ENCODE results near the gene P4HB.
A peak's percentile ranks its signal among the peaks of the same experiment; 100 is the strongest.

P4HB gene

GRCh38 chr17:81865733-81866439 lies 5.6 kb upstream of the P4HB start:
- Mint-ChIP-seq H3K4me1 (peaks cover 43% of the 10 kb centered on the region), H3K27me3 (no peaks in the 10 kb centered on the region), H3K9me3 (no peaks in the 10 kb centered on the region), H3K36me3 (peaks cover 14% of the 10 kb centered on the region), H3K27ac (peak overlapping the region; percentile 65), H3K4me3 (no peak overlapping the region)

- Mint-ChIP-seq H3K4me3 (no peak overlapping the region), H3K36me3 (peaks cover 14% of the 10 kb centered on the region), H3K4me1 (peaks cover 43% of the 10 kb centered on the region), H3K27ac (peak overlapping the region; percentile 65), H3K27me3 (no peaks in the 10 kb centered on the region), H3K9me3 (no peaks in the 10 kb centered on the region)
These were observed 5.0 kb upstream of the P4HB start for GRCh38 chr17:81865358-81865732.

GRCh38 chr17:81863833-81864768 lies 3.8 kb upstream of the P4HB start:
- no peaks in the 10 kb centered on the region for H3K9me3 Mint-ChIP-seq
- peak overlapping the region; percentile 62 for H3K27ac Mint-ChIP-seq
- H3K36me3 Mint-ChIP-seq: peaks cover 14% of the 10 kb centered on the region
- no peak overlapping the region for H3K4me3 Mint-ChIP-seq
- peaks cover 41% of the 10 kb centered on the region for H3K4me1 Mint-ChIP-seq
- no peaks in the 10 kb centered on the region for H3K27me3 Mint-ChIP-seq

GRCh38 chr17:81863123-81863675 lies 2.9 kb upstream of the P4HB start:
- no peaks in the 10 kb centered on the region for H3K27me3 Mint-ChIP-seq
- peaks cover 45% of the 10 kb centered on the region for H3K4me1 Mint-ChIP-seq
- peak overlapping the region; percentile 80 for H3K4me3 Mint-ChIP-seq
- H3K36me3 Mint-ChIP-seq: peaks cover 13% of the 10 kb centered on the region
- no peaks in the 10 kb centered on the region for H3K9me3 Mint-ChIP-seq
- H3K27ac Mint-ChIP-seq: peak overlapping the region; percentile 96

DNA sequence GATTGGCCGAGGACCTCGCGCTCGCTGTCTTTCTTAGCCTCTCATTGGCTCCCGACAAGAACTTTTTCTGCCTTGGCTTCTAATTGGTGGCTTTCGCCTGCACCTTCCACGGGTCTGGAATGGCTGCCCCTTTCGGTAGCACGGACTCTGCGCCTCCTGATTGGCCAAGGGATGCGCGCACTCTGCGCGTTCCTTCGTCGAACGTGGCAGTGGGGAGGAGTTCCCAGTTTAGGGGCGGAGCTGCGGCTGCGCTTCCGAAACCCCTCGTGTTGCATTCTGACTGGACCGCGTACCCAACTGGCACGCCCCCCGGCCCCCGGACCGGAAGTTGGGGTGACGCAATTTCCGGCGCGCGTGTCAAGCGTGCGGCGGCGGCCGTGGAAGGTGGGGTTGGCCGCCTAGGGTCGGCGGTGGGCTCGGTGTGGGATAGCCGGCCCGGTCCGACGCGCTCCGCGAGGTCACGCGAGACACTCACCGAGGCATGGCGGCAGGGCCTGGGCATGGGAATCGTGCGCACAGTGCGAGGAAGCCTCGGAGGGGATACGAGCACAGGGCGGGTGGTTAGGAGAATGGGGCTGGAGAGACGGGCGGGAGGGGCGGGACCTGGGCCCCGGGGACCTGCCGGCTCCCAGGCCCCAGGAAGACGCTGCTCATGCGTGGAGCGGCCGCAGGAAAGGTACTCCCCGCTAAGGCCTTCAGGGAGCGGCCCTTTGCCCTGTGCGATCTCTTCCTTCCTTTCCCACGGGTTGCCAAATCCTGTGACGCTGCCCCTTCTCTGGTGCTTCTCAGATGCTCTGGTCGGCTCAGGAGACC lies 627 bp upstream of the P4HB start:
- H3K36me3 Mint-ChIP-seq: peaks cover 12% of the 10 kb centered on the region
- peak overlapping the region; percentile 89 for H3K27ac Mint-ChIP-seq
- H3K9me3 Mint-ChIP-seq: no peaks in the 10 kb centered on the region
- H3K27me3 Mint-ChIP-seq: no peaks in the 10 kb centered on the region
- H3K4me1 Mint-ChIP-seq: peaks cover 45% of the 10 kb centered on the region
- peak overlapping the region; percentile 92 for H3K4me3 Mint-ChIP-seq

DNA sequence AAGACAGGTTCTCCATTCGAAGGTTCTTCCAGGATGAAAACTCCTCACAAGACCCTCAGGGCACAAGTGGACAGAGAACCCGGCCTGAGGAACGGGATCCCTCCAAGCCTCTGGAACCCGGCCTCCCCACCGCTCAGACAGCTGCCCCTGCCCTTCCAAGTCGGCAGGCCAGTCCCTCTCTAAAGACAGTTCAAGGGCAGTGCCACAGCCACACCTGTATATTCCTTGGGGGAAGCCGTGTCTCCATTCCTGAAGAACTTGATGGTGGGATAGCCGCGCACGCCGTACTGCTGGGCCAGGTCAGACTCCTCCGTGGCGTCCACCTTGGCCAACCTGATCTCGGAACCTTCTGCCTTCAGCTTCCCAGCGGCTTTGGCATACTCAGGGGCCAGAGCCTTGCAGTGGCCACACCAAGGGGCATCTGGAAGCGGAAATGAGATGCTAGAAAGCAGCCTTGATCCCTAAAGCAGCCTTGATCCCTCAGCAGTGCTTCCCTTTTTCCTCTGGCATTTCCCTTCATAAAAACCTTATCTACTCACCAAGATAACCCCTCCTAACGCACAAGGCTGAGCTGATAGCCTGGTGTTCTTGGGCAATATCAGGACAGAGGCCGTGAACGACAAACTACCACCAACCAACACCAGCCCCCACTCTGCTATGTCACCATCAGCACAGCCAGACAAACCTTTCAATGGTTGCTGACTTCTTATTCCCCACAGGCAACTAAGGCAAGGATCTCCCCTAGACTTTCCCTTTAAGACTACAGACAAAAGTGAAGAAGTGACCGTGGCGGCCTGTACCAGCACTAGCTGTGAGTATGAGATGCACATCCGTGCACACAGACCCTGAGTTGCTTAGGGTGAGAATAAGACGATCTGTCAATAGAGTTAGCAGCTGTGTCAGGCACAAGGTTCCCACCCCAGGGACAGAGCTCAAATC lies 1.1 kb downstream of the P4HB start:
- no peaks in the 10 kb centered on the region for H3K27me3 Mint-ChIP-seq

DNA sequence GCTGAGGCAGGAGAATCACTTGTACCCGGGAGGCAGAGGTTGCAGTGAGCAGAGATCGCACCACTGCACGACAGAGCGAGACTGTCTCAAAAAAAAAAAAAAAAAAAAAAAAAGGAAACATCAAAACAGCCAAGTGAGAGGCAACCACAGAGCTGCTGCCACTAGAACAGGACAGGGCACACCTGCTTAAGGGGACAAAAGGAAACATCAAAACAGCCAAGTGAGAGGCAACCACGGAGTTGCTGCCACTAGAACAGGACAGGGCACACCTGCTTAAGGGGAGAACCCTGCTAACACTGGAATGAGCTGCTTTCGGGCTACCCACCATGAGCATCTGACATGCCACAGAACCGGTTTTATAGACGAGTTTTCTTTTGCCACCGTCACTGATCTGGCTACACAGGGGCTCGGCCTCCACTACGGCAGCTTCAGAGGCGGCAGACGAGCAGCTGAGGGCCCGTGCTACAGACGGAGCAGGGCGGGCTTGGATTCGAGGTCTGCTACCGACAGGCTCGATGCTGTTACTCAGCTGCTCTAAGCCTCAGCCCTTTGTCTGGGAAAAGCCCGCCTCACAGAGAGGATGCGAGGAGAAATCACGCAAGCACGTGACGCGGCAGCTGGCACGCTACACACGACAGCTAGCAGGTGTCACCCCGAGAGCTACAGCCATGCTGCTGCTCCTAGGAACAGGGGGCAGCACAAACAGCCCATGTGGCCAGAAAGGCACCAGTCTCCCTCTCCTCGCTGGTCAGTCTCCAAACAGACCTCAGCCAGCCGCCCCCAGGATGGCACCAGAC lies 2.0 kb downstream of the P4HB start:
- Mint-ChIP-seq H3K36me3 (peaks cover 9% of the 10 kb centered on the region), H3K27me3 (no peaks in the 10 kb centered on the region), H3K4me3 (peak overlapping the region; percentile 92), H3K9me3 (no peaks in the 10 kb centered on the region), H3K27ac (no peak overlapping the region), H3K4me1 (peaks cover 31% of the 10 kb centered on the region)

More for the DNA sequence above, 1.1 kb downstream of the P4HB start:
- H3K9me3 Mint-ChIP-seq: no peaks in the 10 kb centered on the region
- H3K36me3 Mint-ChIP-seq: peaks cover 12% of the 10 kb centered on the region
- peaks cover 40% of the 10 kb centered on the region for H3K4me1 Mint-ChIP-seq
- peak overlapping the region; percentile 92 for H3K4me3 Mint-ChIP-seq
- peak overlapping the region; percentile 38 for H3K27ac Mint-ChIP-seq

DNA sequence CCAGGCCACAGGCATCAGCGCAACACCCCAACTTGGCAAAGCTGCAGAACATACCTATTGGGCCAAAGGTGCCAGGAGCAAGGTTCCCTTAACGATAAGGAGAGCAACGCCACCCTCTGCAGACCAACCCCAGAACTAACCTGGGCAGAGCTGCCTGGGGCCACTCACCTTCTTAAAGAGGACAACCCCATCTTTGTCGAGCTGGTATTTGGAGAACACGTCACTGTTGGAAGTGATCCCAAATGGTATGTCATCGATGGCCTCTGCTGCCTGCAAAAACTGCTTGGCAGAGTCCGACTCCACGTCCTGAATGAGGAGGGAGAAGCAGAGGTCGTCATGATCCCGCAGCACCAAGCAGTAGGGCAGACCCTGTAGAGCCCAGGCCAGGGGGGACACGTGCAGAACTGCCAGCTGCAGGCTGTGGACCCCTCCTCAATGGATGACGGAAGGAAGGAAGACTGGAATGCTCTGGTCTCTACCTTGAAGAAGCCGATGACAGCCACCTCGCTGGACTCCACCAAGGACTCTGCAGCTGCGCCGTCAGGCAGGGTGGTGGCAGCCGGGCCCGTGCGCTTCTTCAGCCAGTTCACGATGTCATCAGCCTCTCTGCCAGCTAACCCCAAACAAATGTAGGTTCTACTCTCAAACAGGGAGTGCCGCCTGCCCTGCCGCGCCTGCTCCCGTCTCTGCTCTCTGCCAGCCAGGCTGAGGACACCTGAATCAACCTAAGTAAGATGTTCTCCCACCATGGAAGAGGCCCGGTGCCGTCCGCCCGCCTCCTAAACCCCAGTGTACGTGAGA lies 5.2 kb downstream of the P4HB start:
- peaks cover 16% of the 10 kb centered on the region for H3K4me1 Mint-ChIP-seq
- H3K4me3 Mint-ChIP-seq: no peak overlapping the region
- H3K9me3 Mint-ChIP-seq: no peaks in the 10 kb centered on the region
- peaks cover 4% of the 10 kb centered on the region for H3K36me3 Mint-ChIP-seq
- H3K27ac Mint-ChIP-seq: no peak overlapping the region
- no peaks in the 10 kb centered on the region for H3K27me3 Mint-ChIP-seq

DNA sequence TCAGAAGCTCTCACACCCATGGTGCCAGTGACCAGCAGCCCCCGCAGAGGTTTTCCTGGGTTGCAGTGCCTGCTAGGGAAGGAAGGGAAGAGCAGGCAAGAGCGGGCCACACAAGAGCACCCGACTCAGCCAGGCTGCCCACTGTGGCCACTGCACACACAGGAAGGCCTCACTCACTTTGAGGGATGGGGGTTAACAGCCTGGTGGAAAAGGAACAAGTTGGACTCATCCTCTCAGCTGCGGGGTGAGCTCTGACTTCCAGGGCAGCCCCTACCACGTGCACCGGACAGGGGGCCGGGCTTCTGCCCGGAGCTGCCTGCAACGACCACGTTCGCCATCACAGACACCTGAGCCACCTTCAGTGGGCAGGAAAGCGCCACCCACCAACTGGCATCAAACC lies 8.1 kb downstream of the P4HB start:
- Mint-ChIP-seq H3K9me3 (no peaks in the 10 kb centered on the region), H3K27ac (no peak overlapping the region), H3K27me3 (no peaks in the 10 kb centered on the region), H3K4me1 (no peaks in the 10 kb centered on the region), H3K36me3 (no peaks in the 10 kb centered on the region), H3K4me3 (no peak overlapping the region)

DNA sequence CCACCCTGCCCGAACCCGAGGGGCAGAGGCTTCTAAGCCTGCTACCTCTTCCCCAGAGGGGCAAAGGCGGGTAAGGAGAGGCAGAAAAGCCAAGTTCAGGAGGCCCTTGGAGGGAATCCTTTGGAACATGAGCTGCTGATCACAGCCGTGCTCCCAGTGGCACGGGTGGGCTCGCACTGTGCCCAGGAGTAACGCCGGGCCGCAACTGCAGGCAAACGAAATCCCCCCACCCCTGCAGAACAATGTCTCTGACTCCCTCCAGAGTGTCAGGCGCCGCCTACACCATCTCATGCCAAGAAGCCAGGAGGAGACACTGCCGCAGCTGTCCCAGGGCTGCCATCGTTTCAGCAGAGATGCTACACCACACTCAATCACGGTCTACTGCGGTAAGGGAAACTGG lies 8.9 kb downstream of the P4HB start:
- Mint-ChIP-seq H3K27ac (no peak overlapping the region), H3K27me3 (no peaks in the 10 kb centered on the region), H3K9me3 (no peaks in the 10 kb centered on the region), H3K4me1 (no peaks in the 10 kb centered on the region), H3K36me3 (no peaks in the 10 kb centered on the region), H3K4me3 (no peak overlapping the region)

DNA sequence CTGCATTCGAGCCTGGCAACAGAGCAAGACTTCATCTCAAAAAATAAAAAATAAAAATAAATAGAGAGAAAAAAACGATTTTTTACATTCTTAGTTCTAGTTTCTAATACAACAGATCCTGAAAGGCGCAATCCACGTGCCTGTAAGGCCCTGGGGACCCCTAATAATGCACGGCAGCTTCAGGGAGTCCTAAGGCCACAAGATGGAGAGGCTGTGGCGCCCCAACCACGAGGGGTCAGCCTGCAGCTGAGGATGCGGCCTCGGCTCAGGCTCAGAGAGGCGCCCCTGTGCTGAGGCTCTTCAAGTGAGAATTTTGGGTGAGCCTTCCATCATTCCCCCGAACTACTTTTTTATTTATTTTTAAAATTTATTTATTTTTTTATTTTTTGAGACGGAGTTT lies 10.9 kb downstream of the P4HB start:
- no peaks in the 10 kb centered on the region for H3K36me3 Mint-ChIP-seq
- no peak overlapping the region for H3K4me3 Mint-ChIP-seq
- no peaks in the 10 kb centered on the region for H3K27me3 Mint-ChIP-seq
- H3K9me3 Mint-ChIP-seq: no peaks in the 10 kb centered on the region
- H3K4me1 Mint-ChIP-seq: no peaks in the 10 kb centered on the region
- no peak overlapping the region for H3K27ac Mint-ChIP-seq

DNA sequence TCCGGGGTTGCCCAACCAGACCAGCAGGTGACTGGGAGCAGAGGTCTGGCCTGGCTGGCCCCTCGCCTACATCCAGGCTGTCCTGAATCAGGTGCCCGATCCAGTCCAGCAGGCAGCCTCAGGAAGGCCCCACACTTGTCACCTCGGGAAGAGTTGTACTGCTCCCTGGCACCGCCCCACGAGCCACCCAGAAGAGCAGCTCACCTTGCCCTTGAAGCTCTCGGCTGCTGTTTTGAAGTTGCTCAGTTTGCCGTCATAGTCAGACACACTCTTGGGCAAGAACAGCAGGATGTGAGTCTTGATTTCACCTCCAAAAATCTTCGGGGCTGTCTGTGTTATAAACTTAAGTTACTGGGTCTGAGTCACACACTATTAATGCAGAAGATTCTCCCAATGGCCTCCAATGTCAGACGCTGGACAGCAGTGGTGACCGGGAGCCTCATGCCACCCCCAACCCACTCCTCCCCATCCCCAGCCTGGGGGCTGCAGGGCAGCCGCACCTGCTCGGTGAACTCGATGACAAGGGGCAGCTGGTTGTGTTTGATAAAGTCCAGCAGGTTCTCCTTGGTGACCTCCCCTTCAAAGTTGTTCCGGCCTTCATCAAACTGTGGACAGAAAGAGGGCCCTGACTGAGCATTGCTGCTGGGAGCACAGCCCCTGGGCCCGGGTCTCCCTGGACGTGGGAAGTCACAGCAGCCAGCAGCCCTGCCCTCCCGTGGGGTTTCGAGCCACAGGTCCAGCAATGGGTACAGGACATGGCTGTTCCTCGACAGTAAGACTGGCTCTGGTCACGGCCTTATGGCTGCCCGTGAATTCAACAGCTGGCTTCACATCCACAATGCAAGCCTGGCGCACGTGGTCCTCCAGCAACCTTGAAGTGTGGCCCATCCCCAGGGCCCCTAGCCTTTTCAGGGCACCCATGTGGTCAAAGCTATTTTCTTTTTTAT lies 13.3 kb downstream of the P4HB start:
- H3K27ac Mint-ChIP-seq: no peak overlapping the region
- no peaks in the 10 kb centered on the region for H3K9me3 Mint-ChIP-seq
- H3K27me3 Mint-ChIP-seq: no peaks in the 10 kb centered on the region
- H3K4me1 Mint-ChIP-seq: no peaks in the 10 kb centered on the region
- no peak overlapping the region for H3K4me3 Mint-ChIP-seq
- peaks cover 3% of the 10 kb centered on the region for H3K36me3 Mint-ChIP-seq

Measured in activated naive CD4-positive, alpha-beta T cell treated with anti-CD3 and anti-CD28 coated beads, Interleukin-2, amount 50 U/mL, for 24 hours (primary cell).